HG02678 (cell line): ENCODE results near the gene EIF4A3.
A peak's percentile ranks its signal among the peaks of the same experiment; 100 is the strongest.

Experiments used
- ATAC-seq: cut with Tn5 transposase; IDR thresholded peaks from one replicate; pipeline ENCODE4 v1.9.1; 2021; ENCODE audit warnings: mild to moderate bottlenecking, moderate library complexity; ENCODE audit not compliant: unreplicated experiment

Gene EIF4A3

DNA sequence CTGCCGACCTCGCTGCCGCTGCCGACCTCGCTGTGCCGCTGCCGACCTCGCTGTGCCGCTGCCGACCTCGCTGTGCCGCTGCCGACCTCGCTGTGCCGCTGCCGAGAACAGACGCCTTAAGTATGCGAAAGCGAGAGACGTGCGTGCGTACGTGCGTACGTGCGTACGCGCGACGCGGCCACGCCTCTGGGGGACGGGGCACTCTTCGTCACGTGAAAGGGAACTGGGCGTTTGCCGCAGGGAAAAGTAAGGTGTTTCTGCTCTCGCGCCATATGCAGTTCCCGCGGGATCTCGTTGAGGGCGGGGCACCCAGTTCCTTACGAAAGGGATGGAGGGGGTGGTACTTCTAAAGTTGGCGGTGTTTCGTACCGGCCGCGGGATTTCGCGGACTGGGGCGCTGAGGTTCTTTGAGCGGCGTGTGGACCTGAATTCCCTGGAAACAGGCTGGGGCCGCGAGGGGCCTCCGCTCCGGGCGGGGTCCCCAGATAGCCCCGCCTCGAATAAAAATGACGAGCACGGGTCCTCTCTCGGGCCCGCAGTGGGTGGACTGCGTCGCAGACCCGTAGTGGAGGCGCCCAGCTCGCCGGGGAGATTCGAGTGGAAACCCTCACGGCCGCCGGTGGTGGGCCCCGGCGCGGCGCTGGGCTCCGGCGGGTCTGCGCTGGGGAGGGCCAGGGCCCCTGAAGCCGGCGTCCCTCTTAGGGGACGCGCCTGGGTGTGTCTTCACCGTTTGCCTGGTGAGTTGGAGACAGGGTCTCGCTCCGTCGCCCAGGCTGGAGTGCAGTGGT is at the start of gene EIF4A3:
TSS of gene EIF4A3 (minus strand) at position 94 of the 788 bp plus-strand sequence. CDS start 167 bp downstream, outside the sequence.
- ATAC-seq = peak; percentile 89

DNA sequence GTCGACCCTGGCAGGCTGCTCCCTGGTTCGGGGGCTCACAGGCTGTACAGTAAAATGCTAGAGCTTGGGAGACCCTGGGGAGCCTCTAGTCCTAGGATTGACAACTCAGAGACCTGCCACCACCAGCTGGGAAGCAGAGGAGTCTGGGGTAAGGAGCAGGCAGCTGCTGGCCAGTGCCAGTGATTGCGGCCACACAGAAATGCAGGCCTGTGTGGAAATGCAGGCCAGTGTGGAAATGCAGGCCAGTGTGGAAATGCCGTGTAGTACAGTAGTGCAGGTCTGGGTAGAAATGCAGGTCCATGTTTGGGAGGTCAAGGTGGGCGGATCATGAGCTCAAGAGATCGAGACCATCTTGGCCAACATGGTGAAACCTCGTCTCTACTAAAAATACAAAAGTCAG is 49.7 kb upstream of the EIF4A3 start:
- ATAC-seq = no peak

DNA sequence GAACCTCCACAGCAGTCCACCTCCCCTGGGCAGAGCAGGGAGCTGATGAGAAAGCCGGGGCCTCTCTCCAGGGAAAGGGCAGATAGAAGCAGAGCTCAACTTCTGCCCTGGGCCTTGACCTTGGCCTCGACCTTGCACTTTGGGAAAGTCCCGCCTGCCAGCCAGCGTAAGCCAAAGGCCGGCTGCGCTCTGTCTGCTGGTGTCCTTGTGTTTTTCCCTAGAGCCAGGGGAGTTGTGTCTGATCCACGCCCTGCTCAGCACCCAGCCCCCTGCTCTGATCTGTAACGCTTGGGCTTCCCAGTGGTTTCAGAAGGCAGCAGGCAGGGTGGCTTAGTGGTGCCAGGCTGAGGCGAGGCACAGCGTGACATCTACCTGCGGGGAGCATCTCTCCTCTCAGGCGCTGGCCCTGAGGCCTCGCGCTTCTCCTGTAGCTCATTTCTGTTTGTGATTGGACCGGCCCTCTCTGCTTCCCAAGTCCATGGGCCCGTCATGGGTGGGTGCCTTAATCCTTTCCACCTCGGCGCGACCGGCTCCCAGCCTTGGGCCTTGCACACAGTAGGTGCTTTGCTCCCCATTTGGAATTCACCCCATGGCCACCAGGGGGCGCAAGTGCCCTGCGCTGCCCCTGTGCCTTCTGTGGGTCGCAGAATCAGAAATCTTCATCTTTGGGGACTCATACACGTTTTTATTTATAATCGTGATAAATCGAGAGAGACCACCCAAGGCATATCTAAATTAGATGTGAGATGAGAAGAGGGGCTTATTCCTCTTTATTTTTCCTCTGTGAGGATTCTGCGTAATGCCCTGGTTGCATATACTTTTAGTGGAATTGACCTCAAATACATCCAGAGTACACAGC is 49.0 kb upstream of the EIF4A3 start:
- ATAC-seq = no peak

DNA sequence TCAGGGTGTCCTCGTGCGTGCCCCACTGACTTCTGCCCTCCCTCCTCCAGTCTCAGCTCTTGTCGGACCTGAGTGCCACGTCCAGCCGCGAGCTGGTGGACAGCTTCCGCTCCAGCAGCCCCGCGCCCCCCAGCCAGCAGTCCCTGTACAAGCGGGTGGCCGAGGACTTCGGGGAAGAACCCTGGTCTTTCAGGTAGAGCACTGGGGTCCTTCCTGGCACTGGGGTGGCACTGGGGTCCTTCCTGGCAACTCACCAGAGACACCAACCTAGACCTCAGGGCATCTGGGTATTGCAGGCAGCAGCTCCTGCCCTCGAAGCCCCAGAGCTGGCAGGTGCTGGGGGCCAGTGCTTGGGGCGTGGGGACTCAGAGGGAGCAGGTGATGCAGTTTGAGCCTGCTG is 48.2 kb upstream of the EIF4A3 start:
- ATAC-seq = no peak

DNA sequence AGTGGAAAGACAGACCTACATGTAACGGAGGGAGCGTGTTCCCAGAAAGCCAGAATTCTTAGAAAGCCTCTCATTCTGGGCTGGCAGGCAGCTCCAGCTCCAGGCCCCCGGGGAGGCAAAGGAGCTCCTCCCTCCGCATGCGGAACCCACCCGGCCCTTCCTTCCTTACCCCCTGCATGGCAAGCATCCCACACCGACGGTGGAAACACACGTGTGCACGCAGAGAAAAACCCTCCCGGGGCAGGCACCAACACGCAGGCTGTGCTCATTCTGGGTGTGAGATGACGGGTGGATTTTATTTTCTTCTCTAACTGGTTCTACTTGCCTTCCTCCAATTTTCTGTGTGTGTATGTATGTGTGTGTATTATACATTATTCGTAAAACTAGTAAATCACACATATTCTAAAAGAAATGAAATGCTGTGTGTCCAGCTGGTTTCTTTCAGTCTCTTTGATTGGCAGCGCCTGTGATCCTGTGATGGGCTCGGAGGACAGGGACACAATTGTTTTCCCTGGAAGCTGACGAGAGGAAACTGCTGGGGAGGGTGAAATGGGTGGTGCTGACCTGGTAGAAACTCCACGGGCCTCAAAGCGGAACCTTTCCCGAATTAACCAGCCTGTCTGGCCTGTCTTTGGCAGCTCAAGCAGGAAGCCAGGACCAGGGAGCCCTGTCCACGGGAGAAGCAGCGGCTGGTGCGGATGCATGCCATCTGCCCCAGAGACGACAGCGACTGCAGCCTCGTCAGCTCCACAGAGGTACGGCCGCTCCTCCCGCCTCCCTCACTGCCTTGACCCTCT is 45.1 kb upstream of the EIF4A3 start:
- no peak for ATAC-seq

DNA sequence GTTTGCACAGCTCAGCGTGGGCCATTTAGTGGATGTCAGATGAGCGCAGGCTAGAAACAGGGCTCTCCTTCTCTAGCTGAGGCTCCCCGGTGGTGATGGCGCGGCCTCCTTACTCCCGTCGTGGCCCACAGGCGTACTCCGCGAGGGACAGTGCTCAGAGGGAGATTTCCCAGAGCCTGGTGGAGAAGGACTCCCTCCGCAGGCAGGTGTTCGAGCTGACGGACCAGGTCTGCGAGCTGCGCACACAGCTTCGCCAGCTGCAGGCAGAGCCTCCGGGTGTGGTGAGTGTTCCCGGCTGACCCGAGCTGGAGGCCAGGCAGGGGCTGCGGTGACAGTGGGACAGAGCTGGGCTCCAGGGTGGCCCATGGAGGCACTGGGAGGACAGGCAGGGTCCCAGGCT is 44.3 kb upstream of the EIF4A3 start:
- no peak for ATAC-seq

DNA sequence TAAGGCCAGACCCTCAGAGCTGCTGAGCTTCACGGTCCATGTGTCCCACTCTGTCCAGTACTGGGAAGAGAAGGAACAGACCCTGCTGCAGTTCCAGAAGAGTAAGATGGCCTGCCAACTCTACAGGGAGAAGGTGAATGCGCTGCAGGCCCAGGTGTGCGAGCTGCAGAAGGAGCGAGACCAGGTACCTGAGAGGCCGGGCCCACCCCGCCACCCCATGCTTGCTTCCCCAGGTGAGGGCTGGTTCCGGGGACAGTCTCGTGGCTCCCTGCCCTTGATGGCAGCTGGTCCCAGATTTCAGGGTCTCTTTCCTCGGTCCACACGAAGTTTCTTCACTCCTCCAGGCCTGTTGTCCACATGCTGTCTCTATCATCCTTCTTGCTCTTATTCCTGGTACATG is 43.8 kb upstream of the EIF4A3 start:
- no peak for ATAC-seq

DNA sequence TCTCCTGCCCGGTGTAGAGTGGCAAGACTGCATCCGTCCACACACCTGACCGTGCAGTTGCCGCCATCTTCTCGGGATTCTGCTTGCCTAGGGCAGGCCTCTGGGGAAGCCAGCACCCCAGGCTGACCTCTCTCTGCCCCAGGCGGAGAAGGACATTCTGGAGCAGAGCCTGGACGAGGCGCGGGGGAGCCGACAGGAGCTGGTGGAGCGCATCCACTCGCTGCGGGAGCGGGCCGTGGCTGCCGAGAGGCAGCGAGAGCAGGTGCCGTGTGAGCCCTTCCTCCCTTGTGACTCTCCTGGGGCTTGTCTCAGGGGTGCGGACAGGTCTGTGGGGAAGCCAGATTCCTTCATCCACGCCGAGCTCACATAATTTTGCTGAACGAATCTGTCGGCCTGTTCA is 42.7 kb upstream of the EIF4A3 start:
- ATAC-seq = no peak

DNA sequence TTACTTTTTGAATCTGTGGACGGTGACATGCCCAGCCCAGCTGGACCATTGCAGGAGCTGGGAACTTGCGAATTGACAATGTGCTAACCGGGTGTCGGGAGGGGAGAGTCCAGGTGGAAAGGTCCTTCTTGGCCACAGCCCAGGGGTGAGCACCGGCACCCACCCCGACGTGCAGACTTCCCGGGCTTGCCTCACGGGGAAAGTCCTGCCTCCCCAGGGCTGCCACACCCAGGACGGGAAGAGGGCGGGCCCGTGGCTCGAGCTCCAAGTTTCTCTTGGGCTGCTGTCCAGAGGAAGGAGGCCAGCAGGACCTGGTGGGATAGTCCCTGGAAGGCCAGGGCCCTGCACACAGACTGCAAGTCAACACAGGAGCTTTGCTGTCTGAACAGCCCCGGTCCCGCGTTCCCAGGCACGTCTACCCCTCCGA is 40.6 kb upstream of the EIF4A3 start:
- no peak for ATAC-seq

DNA sequence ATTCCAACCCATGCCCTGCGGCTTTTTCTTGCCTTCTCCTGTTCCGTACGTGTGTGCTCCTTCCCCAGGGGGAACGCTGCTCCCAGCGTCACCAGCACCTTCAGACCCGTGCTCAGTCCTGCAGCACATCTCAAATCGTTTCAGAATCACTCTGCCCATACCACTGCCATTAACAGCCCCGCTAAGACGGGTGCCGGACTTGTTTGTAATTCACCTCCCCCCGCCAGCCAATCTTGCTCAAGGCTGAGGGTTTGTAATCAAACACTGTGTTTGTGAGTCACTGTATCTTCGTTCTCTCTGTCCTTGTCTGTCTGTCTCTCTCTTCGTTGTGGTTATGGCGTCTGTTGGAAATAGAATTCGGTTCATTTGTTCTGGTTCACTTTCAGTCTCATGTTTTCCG is 40.2 kb upstream of the EIF4A3 start:
- ATAC-seq = no peak

DNA sequence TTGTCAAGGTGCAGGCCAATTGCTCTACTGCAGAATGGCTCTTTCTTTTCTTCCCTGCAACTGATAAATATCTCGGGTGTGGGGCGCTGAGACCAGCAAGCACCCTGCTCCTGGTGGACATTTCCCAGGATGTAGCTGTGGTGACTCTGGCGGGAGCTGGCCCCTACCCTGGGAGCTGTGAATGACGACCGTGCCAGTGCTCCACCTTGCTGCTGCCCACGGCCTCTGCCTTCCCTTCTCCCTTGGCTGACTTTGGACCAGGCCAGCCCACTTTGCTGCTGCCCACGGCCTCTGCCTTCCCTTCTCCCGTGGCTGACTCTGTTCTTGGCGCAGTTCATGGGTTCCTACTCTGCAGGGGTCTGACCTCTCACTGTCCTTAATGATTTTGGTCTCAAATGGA is 39.0 kb upstream of the EIF4A3 start:
- no peak for ATAC-seq

DNA sequence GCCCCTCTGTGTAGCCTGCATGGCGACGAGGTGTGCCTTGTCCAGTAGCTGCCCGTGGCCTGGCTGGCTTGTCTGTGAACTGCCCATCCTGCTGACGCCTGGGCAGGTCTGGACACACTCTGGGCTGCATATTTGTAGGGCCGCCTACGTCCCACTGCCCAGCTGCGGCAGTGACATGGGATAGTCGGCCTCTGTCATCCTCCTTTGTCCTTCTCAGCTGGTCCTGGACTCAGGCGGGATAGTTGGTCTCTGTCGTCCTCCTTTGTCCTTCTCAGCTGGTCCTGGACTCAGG is 37.4 kb upstream of the EIF4A3 start:
- ATAC-seq = no peak

DNA sequence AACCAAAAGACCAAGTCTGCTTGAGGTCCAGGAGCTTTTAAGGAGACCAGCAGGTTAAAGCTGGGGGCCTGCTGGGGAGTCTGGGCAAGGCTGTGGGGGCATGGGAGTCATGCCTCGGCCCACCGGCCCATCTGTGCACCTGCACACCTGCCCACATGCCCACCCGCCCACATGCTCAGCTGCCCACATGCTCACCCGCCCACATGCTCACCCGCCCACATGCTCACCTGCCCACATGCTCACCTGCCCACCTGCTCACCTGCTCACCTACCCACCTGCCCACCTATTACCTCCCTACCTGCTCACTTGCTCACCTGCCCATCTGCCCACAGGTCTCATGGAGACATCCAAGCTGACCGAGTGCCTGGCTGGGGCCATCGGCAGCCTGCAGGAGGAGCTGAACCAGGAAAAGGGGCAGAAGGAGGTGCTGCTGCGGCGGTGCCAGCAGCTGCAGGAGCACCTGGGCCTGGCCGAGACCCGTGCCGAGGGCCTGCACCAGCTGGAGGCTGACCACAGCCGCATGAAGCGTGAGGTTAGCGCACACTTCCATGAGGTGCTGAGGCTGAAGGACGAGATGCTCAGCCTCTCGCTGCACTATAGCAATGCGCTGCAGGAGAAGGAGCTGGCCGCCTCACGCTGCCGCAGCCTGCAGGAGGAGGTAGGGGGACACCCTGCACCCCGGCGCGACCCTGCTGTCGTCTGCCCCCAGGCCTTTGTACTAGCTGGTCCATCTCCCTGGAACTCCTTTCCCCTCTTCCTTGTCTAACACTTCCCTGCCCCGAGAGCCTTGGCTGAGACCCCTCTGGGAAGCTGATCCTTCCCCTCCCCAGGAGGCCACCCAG is 36.9 kb upstream of the EIF4A3 start:
- ATAC-seq = no peak

DNA sequence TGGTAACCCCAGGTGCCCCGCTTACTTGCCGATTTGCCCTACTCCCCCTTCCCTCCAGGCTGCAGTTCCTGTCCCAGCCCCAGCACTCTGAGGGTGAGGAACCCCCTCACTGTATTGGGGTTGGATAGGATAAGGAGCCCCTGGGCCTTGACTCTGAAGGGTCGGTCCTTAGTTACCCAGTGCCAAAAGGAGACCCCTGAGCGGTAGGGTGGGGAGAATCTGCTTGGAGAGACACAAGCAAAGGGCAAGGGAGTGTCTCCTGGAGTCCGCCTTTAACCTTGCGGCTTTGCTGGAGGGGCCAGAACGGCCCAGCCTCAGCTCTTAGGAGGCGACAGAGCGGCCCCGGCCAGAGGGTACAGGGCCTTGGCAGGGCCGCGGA is 35.9 kb upstream of the EIF4A3 start:
- ATAC-seq = no peak

DNA sequence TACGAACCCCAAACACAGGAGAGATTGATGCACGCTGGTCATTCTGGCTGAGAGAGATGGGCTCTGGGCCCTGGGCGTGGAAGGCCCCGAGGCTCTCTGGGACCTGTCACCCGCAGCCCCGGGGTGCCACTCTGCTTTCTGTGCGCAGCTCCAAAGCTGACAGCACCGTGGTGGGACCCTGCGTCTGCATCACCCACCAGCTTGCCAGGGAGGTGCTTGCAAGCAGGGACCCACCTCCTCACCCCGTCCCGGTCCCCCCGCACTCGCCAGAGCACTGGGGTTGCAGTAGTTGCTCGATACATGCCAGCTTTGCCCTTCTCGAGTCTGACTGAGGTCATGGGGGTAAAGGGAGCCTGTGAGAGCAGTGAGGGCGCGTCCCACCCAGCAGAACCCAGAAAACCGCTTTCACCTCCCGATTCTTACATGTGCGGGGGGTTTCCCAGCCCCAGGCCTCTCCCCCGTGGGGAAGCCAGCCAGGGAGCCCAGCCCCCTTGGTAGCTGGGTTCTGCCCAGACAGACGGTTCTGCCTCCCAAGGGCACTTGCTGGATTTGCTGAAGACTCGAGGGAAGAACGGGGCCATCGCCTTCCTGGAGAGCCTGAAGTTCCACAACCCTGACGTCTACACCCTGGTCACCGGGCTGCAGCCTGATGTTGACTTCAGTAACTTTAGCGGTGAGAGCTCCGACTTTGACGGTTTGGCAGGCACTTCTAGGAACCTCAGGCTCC is 35.4 kb upstream of the EIF4A3 start:
- no peak for ATAC-seq

DNA sequence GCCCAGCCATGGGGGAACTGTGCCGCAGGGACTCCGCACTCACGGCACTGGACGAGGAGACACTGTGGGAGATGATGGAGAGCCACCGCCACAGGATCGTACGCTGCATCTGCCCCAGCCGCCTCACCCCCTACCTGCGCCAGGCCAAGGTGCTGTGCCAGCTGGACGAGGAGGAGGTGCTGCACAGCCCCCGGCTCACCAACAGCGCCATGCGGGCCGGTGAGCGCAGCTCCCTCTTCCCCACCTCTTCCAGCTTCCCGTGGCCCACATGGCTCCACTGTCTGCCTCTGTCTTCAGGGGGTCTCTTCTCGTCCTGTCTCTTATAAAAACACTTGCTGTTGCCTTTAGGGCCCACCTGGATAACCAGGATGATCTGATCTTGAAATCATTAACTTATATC is 34.5 kb upstream of the EIF4A3 start:
- ATAC-seq = no peak

DNA sequence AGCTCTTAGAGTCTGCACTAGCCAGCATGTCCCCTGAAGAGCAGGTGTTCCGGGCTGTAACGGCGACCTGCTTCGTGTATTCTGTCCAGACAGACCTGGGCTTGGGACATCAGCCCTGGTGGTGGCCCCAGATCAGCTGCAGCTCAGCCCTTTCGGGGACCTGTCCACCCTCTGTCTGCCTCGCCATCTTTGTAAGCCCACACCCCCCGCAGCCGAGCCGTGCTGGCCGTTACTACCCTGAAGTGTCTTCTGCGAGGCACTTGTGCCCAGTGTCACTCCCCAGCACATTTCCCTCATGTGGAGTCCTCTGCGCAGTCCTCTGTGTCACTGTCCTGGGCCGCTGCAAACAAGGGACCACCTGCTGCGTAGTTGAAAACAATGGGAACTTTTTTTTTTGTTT is 33.3 kb upstream of the EIF4A3 start:
- no peak for ATAC-seq

DNA sequence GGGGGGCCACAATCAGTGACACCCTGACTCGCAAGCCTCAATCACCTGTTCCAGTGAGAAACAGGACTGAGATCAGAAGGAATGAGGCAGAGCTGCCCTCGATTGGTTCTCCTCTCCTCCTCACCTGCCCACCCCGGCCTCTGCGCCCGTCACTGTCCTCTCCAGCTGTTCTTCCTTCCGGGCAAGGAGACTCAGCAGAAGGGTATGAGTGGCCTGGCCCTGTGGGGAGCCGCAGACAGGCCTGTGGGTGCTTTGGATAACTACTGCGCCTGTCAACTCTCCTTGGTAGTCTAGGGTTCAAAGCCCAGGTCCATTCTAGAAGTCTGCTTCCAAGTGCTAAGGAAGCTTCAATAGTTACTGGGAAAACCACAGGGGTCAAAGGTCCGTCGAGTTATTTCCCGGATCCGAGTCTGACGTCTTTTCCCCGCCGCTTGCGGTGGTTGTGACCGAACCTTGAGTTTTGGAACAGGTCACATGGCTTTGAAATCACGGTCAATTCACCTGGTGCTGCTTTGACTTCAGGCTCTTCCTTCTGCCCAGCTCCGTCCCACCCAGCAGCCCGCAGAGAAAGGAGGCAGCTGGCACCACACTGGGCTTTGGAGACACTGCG is 31.2 kb upstream of the EIF4A3 start:
- ATAC-seq = no peak

DNA sequence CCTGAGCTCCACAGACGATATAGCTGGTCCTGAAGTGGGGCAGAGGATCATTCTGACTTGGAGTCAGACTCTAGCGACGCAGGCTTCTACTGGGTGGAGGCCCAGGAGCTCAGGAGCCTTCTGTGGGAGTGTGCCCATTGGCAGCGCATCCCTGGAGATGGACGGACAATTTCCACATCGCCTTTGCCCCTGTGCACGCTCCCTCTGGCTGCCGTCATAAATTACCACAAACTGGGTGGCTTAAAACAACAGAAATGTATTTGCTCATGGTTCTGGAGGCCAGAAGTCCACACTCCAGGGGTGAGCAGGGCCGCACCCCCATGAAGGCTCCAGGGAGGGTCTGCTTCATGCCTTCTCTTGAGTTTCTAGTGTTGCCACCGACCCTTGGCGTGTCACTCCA is 29.8 kb upstream of the EIF4A3 start:
- ATAC-seq = no peak

DNA sequence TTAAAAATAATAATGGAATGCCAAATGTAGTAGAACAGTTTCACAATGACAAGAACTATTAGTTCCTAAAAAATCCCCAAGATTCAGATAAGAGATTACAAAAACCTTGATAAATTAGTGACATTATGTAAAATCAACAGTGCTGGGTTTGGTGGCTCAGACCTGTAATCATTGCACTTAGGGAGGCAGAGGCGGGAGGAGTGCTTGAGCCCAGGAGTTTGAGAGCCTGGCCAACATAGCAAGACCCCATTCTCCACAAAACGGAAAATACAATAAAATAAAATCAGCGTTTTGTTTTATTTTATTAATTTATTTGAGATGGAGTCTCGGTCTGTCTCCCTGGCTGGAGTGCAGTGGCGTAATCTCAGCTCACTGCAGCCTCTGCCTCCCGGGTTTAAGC is 27.0 kb upstream of the EIF4A3 start:
- ATAC-seq = no peak
